NCI-H748 treated with DMSO at 0.1 percent for 48 hours (cell line): Measurements from ENCODE around the gene AHNAK2.
"Not testable (repeated sequence)": the region's sequence is repeated elsewhere in the genome, so short reads cannot be mapped to it uniquely, and the experiment has no call there.

Experiments used
- DNase-seq: peaks from one replicate; lab custom pipeline; 2025; lab: John Stamatoyannopoulos, UW

AHNAK2 gene

GRCh38 chr14:104953896-104954656 is 24.1 kb downstream of the AHNAK2 start:
- DNase-seq: no peak

- DNase-seq: no peak
Observed at GRCh38 chr14:104953097-104953496, 25.1 kb downstream of the AHNAK2 start.

GRCh38 chr14:104951863-104952657 is 26.1 kb downstream of the AHNAK2 start:
- DNase-seq: not testable (repeated sequence)

GRCh38 chr14:104950701-104951100 is 27.5 kb downstream of the AHNAK2 start:
- not testable (repeated sequence) for DNase-seq

GRCh38 chr14:104950021-104950420 is 28.2 kb downstream of the AHNAK2 start:
- DNase-seq: no peak

GRCh38 chr14:104949406-104949955 is 28.7 kb downstream of the AHNAK2 start:
- DNase-seq: not testable (repeated sequence)

GRCh38 chr14:104948736-104949031 is 29.5 kb downstream of the AHNAK2 start:
- no peak for DNase-seq

- DNase-seq: not testable (repeated sequence)
Observed at GRCh38 chr14:104947881-104948735, 30.1 kb downstream of the AHNAK2 start.

GRCh38 chr14:104947201-104947600 is 31.0 kb downstream of the AHNAK2 start:
- DNase-seq: not testable (repeated sequence)

GRCh38 chr14:104945986-104946965 is 31.9 kb downstream of the AHNAK2 start:
- not testable (repeated sequence) for DNase-seq

- DNase-seq: not testable (repeated sequence)
Observed at GRCh38 chr14:104945266-104945665, 32.9 kb downstream of the AHNAK2 start.

- not testable (repeated sequence) for DNase-seq
Observed at GRCh38 chr14:104944436-104945205, 33.6 kb downstream of the AHNAK2 start.

GRCh38 chr14:104944016-104944308 is 34.2 kb downstream of the AHNAK2 start:
- not testable (repeated sequence) for DNase-seq

GRCh38 chr14:104943216-104944015 is 34.8 kb downstream of the AHNAK2 start:
- DNase-seq: not testable (repeated sequence)

GRCh38 chr14:104942586-104942985 is 35.6 kb downstream of the AHNAK2 start:
- no peak for DNase-seq

- no peak for DNase-seq
Observed at GRCh38 chr14:104941508-104942365, 36.4 kb downstream of the AHNAK2 start.

GRCh38 chr14:104940526-104941150 is 37.5 kb downstream of the AHNAK2 start:
- DNase-seq: no peak
